GM19324 (cell line): ENCODE results near the gene RXFP3.
"Not testable (repeated sequence)": the region's sequence is repeated elsewhere in the genome, so short reads cannot be mapped to it uniquely, and the experiment has no call there.

Experiments
- ATAC-seq: cut with Tn5 transposase; IDR thresholded peaks from one replicate; pipeline ENCODE4 v1.9.1; 2021; ENCODE audit warnings: mild to moderate bottlenecking, moderate library complexity; ENCODE audit not compliant: unreplicated experiment, low FRiP score

RXFP3 gene

GRCh38 chr5:33936381-33937016, at the start of gene RXFP3:
RXFP3 (plus strand) TSS chr5:33936386; CDS start chr5:33936741, 355 bp downstream.
- no peak for ATAC-seq

- no peak for ATAC-seq
Measured at GRCh38 chr5:33887268-33887667, 48.9 kb upstream of the RXFP3 start.

GRCh38 chr5:33888587-33888986, 47.6 kb upstream of the RXFP3 start:
- ATAC-seq = no peak

- no peak for ATAC-seq
Measured at GRCh38 chr5:33890131-33891032, 45.8 kb upstream of the RXFP3 start.

- no peak for ATAC-seq
Measured at GRCh38 chr5:33891446-33891787, 44.8 kb upstream of the RXFP3 start.

GRCh38 chr5:33891788-33892619, 44.2 kb upstream of the RXFP3 start, which contains the start of gene ADAMTS12:
ADAMTS12 (minus strand) TSS chr5:33891990; CDS start chr5:33891856, 134 bp downstream.
- ATAC-seq = no peak

GRCh38 chr5:33892620-33893137, 43.5 kb upstream of the RXFP3 start:
- ATAC-seq = no peak

- no peak for ATAC-seq
Measured at GRCh38 chr5:33894566-33894965, 41.6 kb upstream of the RXFP3 start.

GRCh38 chr5:33901156-33901555, 35.0 kb upstream of the RXFP3 start:
- ATAC-seq = no peak

GRCh38 chr5:33903118-33903517, 33.1 kb upstream of the RXFP3 start:
- no peak for ATAC-seq

- ATAC-seq = no peak
Measured at GRCh38 chr5:33905381-33905780, 30.8 kb upstream of the RXFP3 start.

GRCh38 chr5:33906248-33906647, 29.9 kb upstream of the RXFP3 start:
- not testable (repeated sequence) for ATAC-seq

- not testable (repeated sequence) for ATAC-seq
Measured at GRCh38 chr5:33914844-33915243, 21.3 kb upstream of the RXFP3 start.

GRCh38 chr5:33921002-33921401, 15.2 kb upstream of the RXFP3 start:
- no peak for ATAC-seq

- no peak for ATAC-seq
Measured at GRCh38 chr5:33925278-33925677, 10.9 kb upstream of the RXFP3 start.

- no peak for ATAC-seq
Measured at GRCh38 chr5:33927685-33928084, 8.5 kb upstream of the RXFP3 start.

GRCh38 chr5:33928283-33928682, 7.9 kb upstream of the RXFP3 start:
- no peak for ATAC-seq

GRCh38 chr5:33929925-33930690, 6.1 kb upstream of the RXFP3 start:
- no peak for ATAC-seq

GRCh38 chr5:33931136-33931535, 5.0 kb upstream of the RXFP3 start:
- no peak for ATAC-seq

GRCh38 chr5:33933723-33934169, 2.4 kb upstream of the RXFP3 start:
- ATAC-seq = peak; percentile 85
